ENCODE results near the gene ACER2. TPM values are rescaled to one million over a fixed set of nuclear protein-coding genes. Genes with fewer than 3 reads are reported as not detected.

ACER2 gene
- total RNA-seq, 3 donors from 2014 or later, result 5.3 to 11.5 (median 11.1) TPM

GRCh38 chr9:19465586-19466279 is 56.9 kb downstream of the ACER2 start:
- DNase-seq (no peak), ATAC-seq (no peak)
- Histone ChIP-seq H3K36me3 (ENCODE audit: low read depth) (no peaks in the 10 kb centered on the region), H3K4me3 (no peak overlapping the region), H3K4me1 (ENCODE audit: low read depth) (peaks cover 11% of the 10 kb centered on the region), H3K9me3 (no peaks in the 10 kb centered on the region)
- TF ChIP-seq CTCF (IDR thresholded peaks at IDR 0.05), result no peak
- intact Hi-C loops (cut with DNase I, micrococcal nuclease), result no loop called here

- DNase-seq (no peak), ATAC-seq (no peak)
- no peak for TF ChIP-seq CTCF (IDR thresholded peaks at IDR 0.05)
- Histone ChIP-seq H3K36me3 (ENCODE audit: low read depth) (no peaks in the 10 kb centered on the region), H3K4me1 (ENCODE audit: low read depth) (peaks cover 11% of the 10 kb centered on the region), H3K9me3 (no peaks in the 10 kb centered on the region), H3K4me3 (no peak overlapping the region)
- intact Hi-C loops (cut with DNase I, micrococcal nuclease), result no loop called here
These were observed 57.5 kb downstream of the ACER2 start for GRCh38 chr9:19466280-19466639.

GRCh38 chr9:19469271-19469670 is 60.5 kb downstream of the ACER2 start:
- no peaks in the 10 kb centered on the region for H3K9me3 ChIP-seq
- no peak for DNase-seq
- intact Hi-C loops (cut with DNase I, micrococcal nuclease), result no loop called here
- TF ChIP-seq CTCF (IDR thresholded peaks at IDR 0.05), result no peak
- H3K4me1 ChIP-seq (ENCODE audit: low read depth), result peaks cover 11% of the 10 kb centered on the region
- no peaks in the 10 kb centered on the region for H3K36me3 ChIP-seq (ENCODE audit: low read depth)
- ATAC-seq, result no peak
- H3K4me3 ChIP-seq, result no peak overlapping the region

- ATAC-seq (no peak), DNase-seq (no peak)
- Histone ChIP-seq H3K9me3 (no peaks in the 10 kb centered on the region), H3K36me3 (ENCODE audit: low read depth) (no peaks in the 10 kb centered on the region), H3K4me3 (no peak overlapping the region), H3K4me1 (ENCODE audit: low read depth) (no peaks in the 10 kb centered on the region)
- no peak for TF ChIP-seq CTCF (IDR thresholded peaks at IDR 0.05)
- intact Hi-C loops (cut with DNase I, micrococcal nuclease), result no loop called here
These were observed 61.8 kb downstream of the ACER2 start for GRCh38 chr9:19470567-19470966.

- Histone ChIP-seq H3K36me3 (ENCODE audit: low read depth) (no peaks in the 10 kb centered on the region), H3K4me1 (ENCODE audit: low read depth) (no peaks in the 10 kb centered on the region), H3K9me3 (no peaks in the 10 kb centered on the region), H3K4me3 (no peak overlapping the region)
- TF ChIP-seq CTCF (IDR thresholded peaks at IDR 0.05), result no peak
- intact Hi-C loops (cut with DNase I, micrococcal nuclease), result no loop called here
- DNase-seq (no peak), ATAC-seq (no peak)
These were observed 62.3 kb downstream of the ACER2 start for GRCh38 chr9:19470981-19471650.

All from mucosa of descending colon (tissue), 3 donors.